HepG2 (cell line): ENCODE measurements around the gene SELENOH. TPM values are rescaled to one million over a fixed set of nuclear protein-coding genes. Genes with fewer than 3 reads are reported as not detected.

Source experiments
- RCOR2 ChIP-seq: IDR thresholded peaks from 2 replicates; pipeline ENCODE4 v1.6.1; 2016; ENCODE audit warnings: missing biosample characterization, missing genetic modification reagents
- SALL1 ChIP-seq: sonication (generic); formaldehyde crosslinking; IDR thresholded peaks from 2 replicates; pipeline ENCODE4 v1.8.0; 2022; ENCODE audit warnings: mild to moderate bottlenecking, missing genetic modification reagents
- SOX5 ChIP-seq: IDR thresholded peaks from 2 replicates; pipeline ENCODE4 v1.6.1; 2016; ENCODE audit warnings: borderline replicate concordance
- polyA plus RNA-seq, 8 experiments: library from polyadenylated mRNA; depleted of rRNA in 3 of 8; stranded (reverse) in 7 of 8; unstranded in 1 of 8; fragments of >200 nt; fragmentation: Illumina TruSeq in 4 of 8; extraction: Trizol in 4 of 8; gene quantifications; 2 replicates each; pipeline versions ENCODE4 v1.2.1 to v1.2.3, GENCODE V29; 2011 to 2016; ENCODE audit warnings: low read depth in 4 of 8, missing spikeins in 1 of 8, mixed read lengths in 1 of 8; ENCODE audit not compliant: insufficient read depth in 1 of 8
- total RNA-seq, 5 experiments: library from RNA; depleted of rRNA; stranded (reverse); fragments of >200 nt; fragmentation: Illumina TruSeq; extraction: Trizol; gene quantifications; 2 replicates each; pipeline ENCODE4 v1.2.3, GENCODE V29; 2016; ENCODE audit warnings: low read depth in 1 of 5
- TF ChIP-seq, protein P1 (sequence below): sonication (generic); formaldehyde crosslinking; IDR thresholded peaks from 2 replicates; pipeline ENCODE4 v1.4.0; 2020; ENCODE audit warnings: missing genetic modification reagents
- TF ChIP-seq, protein P2 (sequence below): sonication (generic); formaldehyde crosslinking; IDR thresholded peaks from 2 replicates; pipeline ENCODE4 v1.8.0; 2022; ENCODE audit warnings: mild to moderate bottlenecking, missing genetic modification reagents
- TF ChIP-seq, protein P3 (sequence below): sonication (generic); formaldehyde crosslinking; IDR thresholded peaks from 2 replicates; pipeline ENCODE4 v1.4.0; 2020; ENCODE audit warnings: missing genetic modification reagents, borderline replicate concordance

SELENOH gene
- total and polyA plus RNA-seq, 2 of the 13 experiments (the other 11 are each of a cell fraction or from before 2014, with no cell fraction given) = 27.2 to 77.4 TPM

GRCh38 chr11:57758174-57758573, 16.9 kb downstream of the SELENOH start (continued):
- TF ChIP-seq, protein P1, sequence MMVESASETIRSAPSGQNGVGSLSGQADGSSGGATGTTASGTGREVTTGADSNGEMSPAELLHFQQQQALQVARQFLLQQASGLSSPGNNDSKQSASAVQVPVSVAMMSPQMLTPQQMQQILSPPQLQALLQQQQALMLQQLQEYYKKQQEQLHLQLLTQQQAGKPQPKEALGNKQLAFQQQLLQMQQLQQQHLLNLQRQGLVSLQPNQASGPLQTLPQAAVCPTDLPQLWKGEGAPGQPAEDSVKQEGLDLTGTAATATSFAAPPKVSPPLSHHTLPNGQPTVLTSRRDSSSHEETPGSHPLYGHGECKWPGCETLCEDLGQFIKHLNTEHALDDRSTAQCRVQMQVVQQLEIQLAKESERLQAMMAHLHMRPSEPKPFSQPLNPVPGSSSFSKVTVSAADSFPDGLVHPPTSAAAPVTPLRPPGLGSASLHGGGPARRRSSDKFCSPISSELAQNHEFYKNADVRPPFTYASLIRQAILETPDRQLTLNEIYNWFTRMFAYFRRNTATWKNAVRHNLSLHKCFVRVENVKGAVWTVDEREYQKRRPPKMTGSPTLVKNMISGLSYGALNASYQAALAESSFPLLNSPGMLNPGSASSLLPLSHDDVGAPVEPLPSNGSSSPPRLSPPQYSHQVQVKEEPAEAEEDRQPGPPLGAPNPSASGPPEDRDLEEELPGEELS (CRISPR knock-in tag) = peak; percentile 76
- TF ChIP-seq SOX5 (CRISPR knock-in tag) = peak; percentile 73; the same call in 1 of the 2 replicates
- TF ChIP-seq SALL1 = 0 out of 2 replicates have a peak, but pooled peaks have one; percentile 31
- TF ChIP-seq RCOR2 (CRISPR knock-in tag) = 0 out of 2 replicates have a peak, but pooled peaks have one; percentile 21
- TF ChIP-seq, protein P2, sequence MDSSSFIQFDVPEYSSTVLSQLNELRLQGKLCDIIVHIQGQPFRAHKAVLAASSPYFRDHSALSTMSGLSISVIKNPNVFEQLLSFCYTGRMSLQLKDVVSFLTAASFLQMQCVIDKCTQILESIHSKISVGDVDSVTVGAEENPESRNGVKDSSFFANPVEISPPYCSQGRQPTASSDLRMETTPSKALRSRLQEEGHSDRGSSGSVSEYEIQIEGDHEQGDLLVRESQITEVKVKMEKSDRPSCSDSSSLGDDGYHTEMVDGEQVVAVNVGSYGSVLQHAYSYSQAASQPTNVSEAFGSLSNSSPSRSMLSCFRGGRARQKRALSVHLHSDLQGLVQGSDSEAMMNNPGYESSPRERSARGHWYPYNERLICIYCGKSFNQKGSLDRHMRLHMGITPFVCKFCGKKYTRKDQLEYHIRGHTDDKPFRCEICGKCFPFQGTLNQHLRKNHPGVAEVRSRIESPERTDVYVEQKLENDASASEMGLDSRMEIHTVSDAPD (CRISPR knock-in tag) = no peak
- TF ChIP-seq, protein P3, sequence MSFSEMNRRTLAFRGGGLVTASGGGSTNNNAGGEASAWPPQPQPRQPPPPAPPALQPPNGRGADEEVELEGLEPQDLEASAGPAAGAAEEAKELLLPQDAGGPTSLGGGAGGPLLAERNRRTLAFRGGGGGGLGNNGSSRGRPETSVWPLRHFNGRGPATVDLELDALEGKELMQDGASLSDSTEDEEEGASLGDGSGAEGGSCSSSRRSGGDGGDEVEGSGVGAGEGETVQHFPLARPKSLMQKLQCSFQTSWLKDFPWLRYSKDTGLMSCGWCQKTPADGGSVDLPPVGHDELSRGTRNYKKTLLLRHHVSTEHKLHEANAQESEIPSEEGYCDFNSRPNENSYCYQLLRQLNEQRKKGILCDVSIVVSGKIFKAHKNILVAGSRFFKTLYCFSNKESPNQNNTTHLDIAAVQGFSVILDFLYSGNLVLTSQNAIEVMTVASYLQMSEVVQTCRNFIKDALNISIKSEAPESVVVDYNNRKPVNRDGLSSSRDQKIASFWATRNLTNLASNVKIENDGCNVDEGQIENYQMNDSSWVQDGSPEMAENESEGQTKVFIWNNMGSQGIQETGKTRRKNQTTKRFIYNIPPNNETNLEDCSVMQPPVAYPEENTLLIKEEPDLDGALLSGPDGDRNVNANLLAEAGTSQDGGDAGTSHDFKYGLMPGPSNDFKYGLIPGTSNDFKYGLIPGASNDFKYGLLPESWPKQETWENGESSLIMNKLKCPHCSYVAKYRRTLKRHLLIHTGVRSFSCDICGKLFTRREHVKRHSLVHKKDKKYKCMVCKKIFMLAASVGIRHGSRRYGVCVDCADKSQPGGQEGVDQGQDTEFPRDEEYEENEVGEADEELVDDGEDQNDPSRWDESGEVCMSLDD = no peak
